ENCODE data around the gene RASGRP3. TPM values are rescaled to one million over a fixed set of nuclear protein-coding genes. Genes with fewer than 3 reads are reported as not detected.
A peak's percentile ranks its signal among the peaks of the same experiment; 100 is the strongest.
"Not testable (repeated sequence)": the region's sequence is repeated elsewhere in the genome, so short reads cannot be mapped to it uniquely, and the experiment has no call there.

RASGRP3 gene
- polyA plus RNA-seq, 1 donor = 29.9 TPM

DNA sequence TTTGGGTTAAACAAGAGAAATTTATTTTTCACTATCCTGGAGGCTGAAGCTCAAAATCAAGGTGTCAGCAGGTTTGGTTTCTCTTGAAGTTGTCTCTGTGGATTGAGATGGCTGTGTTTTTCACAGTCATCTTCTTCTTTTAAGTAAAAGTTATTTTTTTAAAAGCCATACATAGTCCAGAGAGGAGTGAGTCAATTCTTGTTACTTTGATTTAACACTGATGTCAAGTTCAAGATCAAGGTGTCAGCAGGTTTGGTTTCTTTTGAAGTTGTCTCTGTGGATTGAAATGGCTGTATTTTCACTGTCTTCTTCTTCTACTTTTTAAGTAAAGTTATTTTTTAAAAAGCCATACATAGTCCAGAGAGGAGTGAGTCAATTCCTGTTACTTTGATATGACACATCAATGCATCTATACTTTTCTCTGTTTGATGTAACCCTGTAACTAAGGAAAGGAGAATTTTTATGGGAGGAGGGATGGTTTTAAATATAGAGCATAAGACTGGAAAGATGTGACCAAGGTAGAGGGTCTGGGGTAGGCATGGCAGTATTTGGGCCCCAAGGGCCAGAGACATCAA lies 22.5 kb upstream of the RASGRP3 start:
- no peak for DNase-seq (ENCODE audit: low read depth)

DNA sequence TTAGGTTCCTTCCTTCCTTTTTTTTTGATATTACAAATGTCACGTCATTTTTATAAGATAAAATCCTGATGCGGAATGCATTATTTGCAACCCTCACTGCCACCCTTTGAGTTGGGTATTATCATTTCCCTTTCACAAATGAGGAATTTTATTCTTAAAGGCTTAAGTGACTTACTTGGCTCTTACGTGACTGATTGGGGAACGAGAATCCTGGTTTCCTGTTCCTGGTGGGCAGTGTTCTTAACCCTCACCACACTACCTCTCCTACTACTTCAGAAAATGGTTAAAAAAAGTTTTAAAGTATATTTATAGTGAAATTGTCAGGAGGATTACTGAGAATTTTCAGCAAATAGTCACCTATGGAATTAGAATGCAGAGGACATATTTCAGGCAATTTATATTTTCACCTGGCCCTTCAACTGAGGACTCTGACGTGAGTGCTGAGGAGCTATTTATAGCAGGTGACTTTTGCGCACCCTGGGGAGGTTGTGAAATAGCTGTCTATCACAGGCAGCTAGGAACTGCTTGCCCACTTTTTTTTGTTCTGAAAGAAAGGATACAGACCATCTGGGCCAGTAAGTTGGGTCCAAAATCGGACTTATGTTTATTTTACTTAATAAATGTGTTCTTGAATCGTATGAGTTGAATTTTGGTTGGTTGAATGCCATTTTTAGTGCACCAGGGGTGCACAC lies 18.7 kb upstream of the RASGRP3 start:
- DNase-seq (ENCODE audit: low read depth) = no peak

GRCh38 chr2:33458248-33458819 lies 18.1 kb upstream of the RASGRP3 start:
- no peak for DNase-seq (ENCODE audit: low read depth)

GRCh38 chr2:33459745-33460144 lies 16.7 kb upstream of the RASGRP3 start:
- no peak for DNase-seq (ENCODE audit: low read depth)

- not testable (repeated sequence) for DNase-seq (ENCODE audit: low read depth)
Observed at GRCh38 chr2:33462512-33462911, 13.9 kb upstream of the RASGRP3 start.

DNA sequence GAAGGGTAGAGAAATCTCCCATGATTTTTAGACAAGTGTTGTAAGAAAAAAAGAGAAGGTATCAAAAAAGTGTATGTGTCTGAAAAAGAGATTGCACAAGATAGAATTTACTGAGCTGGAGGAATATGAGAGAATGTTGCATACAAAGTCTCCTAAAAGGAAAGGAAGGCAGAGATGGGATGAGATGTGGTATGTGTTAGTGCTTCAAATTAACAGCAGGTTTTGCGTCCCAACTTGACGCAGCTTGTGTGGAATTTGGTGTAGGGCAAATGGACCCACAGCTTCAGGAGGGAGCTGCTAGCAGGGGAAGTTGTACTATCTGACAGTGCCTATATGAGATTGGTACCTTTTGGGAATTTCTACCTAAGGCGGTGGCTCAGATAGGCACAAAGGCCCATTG lies 9.0 kb upstream of the RASGRP3 start:
- no peak for DNase-seq (ENCODE audit: low read depth)

GRCh38 chr2:33469238-33469637 lies 7.2 kb upstream of the RASGRP3 start:
- no peak for DNase-seq (ENCODE audit: low read depth)

- peak; percentile 81 for DNase-seq (ENCODE audit: low read depth)
Observed at GRCh38 chr2:33475224-33476130, 972 bp upstream of the RASGRP3 start.

- no peak for DNase-seq (ENCODE audit: low read depth)
Observed at GRCh38 chr2:33476793-33477190, 343 bp downstream of the RASGRP3 start.

DNA sequence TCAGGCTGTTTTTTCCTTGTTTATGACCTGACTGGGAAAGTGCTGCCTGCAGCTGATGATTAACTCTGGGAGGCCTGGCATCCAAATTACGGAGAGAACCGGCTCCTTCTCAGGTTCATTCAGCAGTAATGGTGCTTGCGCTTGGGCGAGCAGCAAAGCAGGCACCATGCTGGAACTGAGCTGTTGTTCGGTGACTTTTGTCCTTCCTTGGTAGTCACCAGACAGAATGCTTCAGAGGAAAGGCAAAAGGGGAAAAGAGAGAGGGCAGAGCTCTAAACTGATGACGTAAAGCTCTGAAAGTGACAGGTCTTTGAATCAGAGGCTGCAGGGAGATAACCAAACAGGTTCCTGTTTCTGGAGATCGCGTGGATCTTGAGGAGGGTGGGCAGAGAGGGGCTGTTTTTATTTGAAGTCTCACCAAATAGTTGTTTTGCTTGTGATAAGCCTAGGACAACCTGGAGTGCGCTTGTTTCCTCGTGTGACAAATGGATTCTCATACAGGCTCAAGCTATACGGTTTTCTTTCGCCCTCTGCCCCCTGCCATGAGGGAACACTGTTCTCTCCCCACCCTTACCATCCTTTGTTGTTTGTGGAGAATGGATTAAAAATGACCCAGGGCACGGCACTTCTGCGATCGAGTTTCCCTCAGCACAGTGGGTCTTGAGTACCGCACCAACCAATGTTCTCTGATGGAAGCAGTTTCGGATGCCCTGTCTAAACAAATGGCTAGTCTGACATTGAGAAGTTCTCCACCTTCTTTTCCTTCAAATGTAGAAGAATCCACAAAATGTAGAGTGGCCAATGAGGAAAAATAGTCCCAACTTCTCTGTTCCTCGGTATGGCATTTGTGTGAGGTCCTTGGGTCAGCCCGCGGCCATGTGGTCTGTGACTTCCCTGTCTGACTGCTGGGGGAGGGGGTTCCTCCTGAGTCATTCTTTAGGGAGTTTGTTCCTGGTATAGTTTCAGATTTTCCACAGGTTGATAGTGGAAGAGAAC lies 1.3 kb downstream of the RASGRP3 start:
- no peak for DNase-seq (ENCODE audit: low read depth)

DNA sequence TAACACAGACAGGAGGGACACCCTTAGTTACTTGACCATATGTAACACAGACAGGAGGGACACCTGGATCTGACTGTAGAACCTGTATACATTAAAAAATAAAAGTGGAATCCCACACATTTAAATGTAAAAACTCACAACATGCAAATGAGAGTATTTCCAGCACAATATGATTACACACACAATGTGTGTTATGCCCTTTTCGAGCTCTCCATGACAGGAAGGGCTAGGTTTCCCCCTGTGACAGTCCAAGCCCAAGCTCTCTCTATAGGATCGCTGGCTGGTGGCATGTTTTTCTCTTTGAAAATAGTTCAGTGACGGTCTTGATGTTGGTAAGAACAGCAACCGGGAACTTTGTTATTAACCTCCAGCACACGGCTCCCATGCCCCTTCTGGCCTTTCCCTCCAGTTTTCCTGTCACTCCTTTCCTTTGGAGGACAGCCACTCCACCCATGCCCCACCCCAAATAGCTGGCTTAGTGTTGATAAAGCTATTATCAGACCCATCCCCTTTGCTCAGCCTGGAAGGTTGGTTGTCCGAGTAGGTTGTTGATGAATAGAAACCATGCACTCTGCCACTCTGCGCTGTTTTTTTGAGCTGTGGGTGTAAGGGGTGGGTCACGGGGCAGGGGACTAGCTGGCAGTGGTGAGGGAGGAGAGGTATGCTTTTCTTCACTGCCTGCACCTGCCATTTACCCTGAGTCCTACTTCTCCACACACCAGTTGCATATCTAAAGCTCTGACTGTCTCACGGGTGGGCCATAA lies 2.7 kb downstream of the RASGRP3 start:
- DNase-seq (ENCODE audit: low read depth) = no peak

DNA sequence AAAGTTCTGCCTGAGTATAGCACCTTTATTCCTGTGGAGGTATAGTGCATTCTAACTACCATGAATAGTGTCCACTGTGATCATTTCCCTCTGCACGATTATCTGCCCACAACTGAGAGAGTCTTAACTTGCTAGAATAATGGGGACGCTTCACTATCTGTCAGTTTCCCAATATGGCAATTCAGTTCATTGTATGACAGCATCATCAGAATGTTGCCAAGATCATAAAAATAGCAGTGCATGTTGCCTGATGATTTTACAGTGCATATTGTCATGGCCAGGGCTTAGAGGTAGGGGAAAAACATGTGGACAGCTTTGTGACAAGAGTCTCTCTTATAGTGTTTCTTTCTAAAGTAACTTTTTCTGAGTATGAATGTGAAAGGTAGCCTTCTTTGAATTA lies 6.1 kb downstream of the RASGRP3 start:
- DNase-seq (ENCODE audit: low read depth) = no peak

DNA sequence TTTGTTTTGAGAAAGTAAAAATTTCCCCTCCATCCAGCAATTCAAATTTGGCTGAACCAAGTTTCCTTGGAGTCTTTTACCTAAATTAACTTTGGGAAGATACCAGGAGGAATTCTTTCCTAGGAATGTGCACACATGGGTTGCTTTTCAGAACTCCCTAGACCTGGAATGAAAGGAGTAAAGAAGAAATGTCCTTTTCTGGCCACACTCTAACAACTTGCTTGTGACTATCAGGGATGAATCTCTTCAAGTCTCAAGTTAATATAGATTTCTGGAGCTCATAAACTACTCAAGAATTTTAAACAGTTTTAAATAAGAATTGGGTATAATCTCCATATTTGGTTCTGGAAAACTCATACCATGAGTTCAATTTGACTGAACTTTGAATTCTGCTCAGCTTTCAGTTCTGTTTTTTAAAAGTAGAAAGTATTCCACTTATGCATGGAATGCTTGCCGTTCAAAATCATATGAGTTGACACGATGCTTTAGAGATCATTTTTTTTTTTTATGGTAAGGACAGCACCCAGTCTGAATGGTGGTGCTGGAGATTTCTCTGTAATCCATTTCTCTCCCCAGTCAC lies 7.7 kb downstream of the RASGRP3 start:
- DNase-seq (ENCODE audit: low read depth) = no peak

GRCh38 chr2:33485051-33485450 lies 8.6 kb downstream of the RASGRP3 start:
- DNase-seq (ENCODE audit: low read depth) = no peak

- DNase-seq (ENCODE audit: low read depth) = no peak
Observed at GRCh38 chr2:33486544-33486943, 10.1 kb downstream of the RASGRP3 start.

- no peak for DNase-seq (ENCODE audit: low read depth)
Observed at GRCh38 chr2:33488178-33488690, 11.8 kb downstream of the RASGRP3 start.

- DNase-seq (ENCODE audit: low read depth) = no peak
Observed at GRCh38 chr2:33488715-33489540, 12.5 kb downstream of the RASGRP3 start.

GRCh38 chr2:33489835-33490431 lies 13.5 kb downstream of the RASGRP3 start:
- no peak for DNase-seq (ENCODE audit: low read depth)
